AG04449 (cell line): ENCODE results near the gene BRSK1.
A peak's percentile ranks its signal among the peaks of the same experiment; 100 is the strongest.

ENCODE experiments used
- CTCF ChIA-PET: fragments of 350-600 bp; formaldehyde crosslinking; extraction: SDS; loops from one replicate; lab custom pipeline; 2021; ENCODE audit warnings: antibody characterized with exemption; lab: Yijun Ruan, JAX
- POLR2A ChIA-PET: fragments of 400-600, 350-600 bp; formaldehyde crosslinking; extraction: SDS; loops from one replicate; lab custom pipeline; 2020; ENCODE audit warnings: antibody characterized with exemption, inconsistent platforms; lab: Yijun Ruan, JAX
- DNase-seq: peaks from one replicate; pipeline ENCODE4 v3.0.0-alpha.2; 2010; ENCODE audit warnings: low read depth, low spot score
- H3K4me3 ChIP-seq: 2 replicates; pipeline ENCODE4 v1.5.1; 2011; ENCODE audit warnings: low read depth, mild to moderate bottlenecking, control low read depth, low read length
- CTCF ChIP-seq: IDR thresholded peaks from one replicate; pipeline ENCODE4 v1.5.1; 2011; ENCODE audit warnings: mild to moderate bottlenecking, moderate library complexity, low read length, control low read depth, inconsistent platforms; ENCODE audit not compliant: insufficient read depth; ENCODE audit errors: missing control alignments

Gene BRSK1

GRCh38 chr19:55283548-55284377, at the start of gene BRSK1:
BRSK1 (plus strand) TSS chr19:55283997; CDS start chr19:55284443, 446 bp downstream.
- peak within 1 kb of the TSS; percentile 63 for H3K4me3 ChIP-seq

GRCh38 chr19:55238030-55238429, 45.8 kb upstream of the BRSK1 start:
- DNase-seq, result no peak
- POLR2A ChIA-PET, result interaction anchor here (1.2 kb wide), 1 partner anchor 10 kb away, joined by 3 read pairs; no protein-coding TSS in a partner anchor
- H3K4me3 ChIP-seq, result no peak overlapping the region
- no peak for TF ChIP-seq CTCF
- CTCF ChIA-PET, result interaction anchor here (1.2 to 2.4 kb wide), 3 partner anchors 12 to 97 kb away, joined by 3 to 5 read pairs (median 4); no protein-coding TSS in a partner anchor

More at GRCh38 chr19:55283548-55284377, at the start of gene BRSK1:
- no peak for TF ChIP-seq CTCF
- no peak for DNase-seq
- ChIA-PET CTCF (interaction anchor here (1.4 to 4.2 kb wide), 4 partner anchors 8 to 184 kb away, joined by 3 to 20 read pairs (median 10); partner anchors contain the start of gene DNAAF3), POLR2A (interaction anchor here (1.2 kb wide), 1 partner anchor 124 kb away, joined by 4 read pairs; the partner anchor contains the start of gene UBE2S)

GRCh38 chr19:55239004-55239403, 44.8 kb upstream of the BRSK1 start:
- no peak for DNase-seq
- POLR2A ChIA-PET, result no interaction called here
- no peak overlapping the region for H3K4me3 ChIP-seq
- CTCF ChIA-PET, result interaction anchor here (1.2 kb wide), 2 partner anchors 11 to 17 kb away, joined by 3 read pairs; partner anchors contain the start of gene TMEM86B
- no peak for TF ChIP-seq CTCF

- ChIA-PET CTCF (no interaction called here), POLR2A (no interaction called here)
- no peak for DNase-seq
- no peak for TF ChIP-seq CTCF
- H3K4me3 ChIP-seq, result no peak overlapping the region
Measured at GRCh38 chr19:55240713-55241020, 43.1 kb upstream of the BRSK1 start.

- no peak for DNase-seq
- no peak for TF ChIP-seq CTCF
- POLR2A ChIA-PET, result no interaction called here
- CTCF ChIA-PET, result no interaction called here
- H3K4me3 ChIP-seq, result no peak overlapping the region
Measured at GRCh38 chr19:55241143-55241934, 42.5 kb upstream of the BRSK1 start.

- ChIA-PET POLR2A (no interaction called here), CTCF (interaction anchor here (1.2 kb wide), 1 partner anchor 61 kb away, joined by 3 read pairs; no protein-coding TSS in a partner anchor)
- no peak for TF ChIP-seq CTCF
- no peak overlapping the region for H3K4me3 ChIP-seq
- no peak for DNase-seq
Measured at GRCh38 chr19:55241935-55242464, 41.8 kb upstream of the BRSK1 start.
